Thyroid gland (tissue), 4 donors: ENCODE measurements around the gene CDC42BPA.

Source experiments
- CTCF ChIP-seq, 6 experiments: fragments of 200-600 bp in 3 of 6; fragments of 450-650 bp in 3 of 6; sonication (generic) in 3 of 6; IDR thresholded peaks; one replicate each; pipeline ENCODE4 v1.5.1; 2016 to 2019; ENCODE audit warnings: antibody characterized with exemption in 6 of 6, mild to moderate bottlenecking in 2 of 6, inconsistent platforms in 1 of 6, moderate library complexity in 1 of 6
- POLR2A ChIP-seq, 2 donors: fragments of 450-650 bp; IDR thresholded peaks; one replicate each; pipeline ENCODE4 v1.6.1; 2017; ENCODE audit warnings: antibody characterized with exemption in 2 of 2, mild to moderate bottlenecking in 2 of 2, moderate library complexity in 1 of 2

- no peak for TF ChIP-seq CTCF (IDR thresholded peaks at IDR 0.05)
- TF ChIP-seq POLR2A (IDR thresholded peaks at IDR 0.05) = no peak
Observed at GRCh38 chr1:226943927-226944326, 374.4 kb downstream of the CDC42BPA start.
